Activated naive CD8-positive, alpha-beta T cell (primary cell): ENCODE data around the gene DUSP16.

ENCODE experiments used
- H3K27ac Mint-ChIP-seq: one replicate; pipeline ENCODE4 v1.8.0; 2021; ENCODE audit warnings: mixed read lengths
- H3K27me3 Mint-ChIP-seq: one replicate; pipeline ENCODE4 v1.8.0; 2021; ENCODE audit warnings: mixed read lengths
- H3K36me3 Mint-ChIP-seq: one replicate; pipeline ENCODE4 v1.8.0; 2021; ENCODE audit warnings: mixed read lengths
- H3K4me1 Mint-ChIP-seq: one replicate; pipeline ENCODE4 v1.8.0; 2021; ENCODE audit warnings: low read depth, mixed read lengths
- H3K4me3 Mint-ChIP-seq: one replicate; pipeline ENCODE4 v1.8.0; 2021; ENCODE audit warnings: mild to moderate bottlenecking, mixed read lengths
- H3K9me3 Mint-ChIP-seq: one replicate; pipeline ENCODE4 v1.8.0; 2021; ENCODE audit warnings: low read depth, mixed read lengths

The DUSP16 gene

GRCh38 chr12:12470751-12471306 is 91.8 kb downstream of the DUSP16 start:
- Mint-ChIP-seq H3K4me3 (no peak overlapping the region), H3K9me3 (no peaks in the 10 kb centered on the region), H3K4me1 (peaks cover 62% of the 10 kb centered on the region), H3K27ac (peak overlapping the region; percentile 8), H3K36me3 (peaks cover 35% of the 10 kb centered on the region), H3K27me3 (no peaks in the 10 kb centered on the region)

GRCh38 chr12:12469386-12469785 is 93.3 kb downstream of the DUSP16 start:
- Mint-ChIP-seq H3K4me3 (no peak overlapping the region), H3K27ac (no peak overlapping the region), H3K9me3 (no peaks in the 10 kb centered on the region), H3K27me3 (no peaks in the 10 kb centered on the region), H3K4me1 (peaks cover 62% of the 10 kb centered on the region), H3K36me3 (peaks cover 37% of the 10 kb centered on the region)

- Mint-ChIP-seq H3K36me3 (peaks cover 35% of the 10 kb centered on the region), H3K27me3 (no peaks in the 10 kb centered on the region), H3K4me3 (no peak overlapping the region), H3K27ac (peak overlapping the region; percentile 61), H3K9me3 (no peaks in the 10 kb centered on the region), H3K4me1 (peaks cover 58% of the 10 kb centered on the region)
Observed at GRCh38 chr12:12468575-12468974, 94.1 kb downstream of the DUSP16 start.

- H3K4me1 Mint-ChIP-seq, result peaks cover 60% of the 10 kb centered on the region
Observed at GRCh38 chr12:12467688-12468261, 94.9 kb downstream of the DUSP16 start.

GRCh38 chr12:12467264-12467663 is 95.4 kb downstream of the DUSP16 start:
- Mint-ChIP-seq H3K9me3 (no peaks in the 10 kb centered on the region), H3K36me3 (peaks cover 33% of the 10 kb centered on the region), H3K4me3 (peak overlapping the region; percentile 46), H3K4me1 (peaks cover 60% of the 10 kb centered on the region), H3K27me3 (no peaks in the 10 kb centered on the region), H3K27ac (peak overlapping the region; percentile 61)

More at GRCh38 chr12:12467688-12468261, 94.9 kb downstream of the DUSP16 start:
- H3K36me3 Mint-ChIP-seq, result peaks cover 33% of the 10 kb centered on the region
- H3K27me3 Mint-ChIP-seq, result no peaks in the 10 kb centered on the region
- H3K27ac Mint-ChIP-seq, result peak overlapping the region; percentile 61
- H3K4me3 Mint-ChIP-seq, result peak overlapping the region; percentile 46
- H3K9me3 Mint-ChIP-seq, result no peaks in the 10 kb centered on the region

GRCh38 chr12:12466157-12466556 is 96.5 kb downstream of the DUSP16 start:
- Mint-ChIP-seq H3K27ac (peak overlapping the region; percentile 91), H3K27me3 (no peaks in the 10 kb centered on the region), H3K4me3 (peak overlapping the region; percentile 60), H3K36me3 (peaks cover 34% of the 10 kb centered on the region), H3K4me1 (peaks cover 69% of the 10 kb centered on the region), H3K9me3 (no peaks in the 10 kb centered on the region)

- Mint-ChIP-seq H3K9me3 (no peaks in the 10 kb centered on the region), H3K4me3 (no peak overlapping the region), H3K4me1 (peaks cover 74% of the 10 kb centered on the region), H3K27ac (no peak overlapping the region), H3K27me3 (no peaks in the 10 kb centered on the region), H3K36me3 (peaks cover 33% of the 10 kb centered on the region)
Observed at GRCh38 chr12:12465522-12465921, 97.1 kb downstream of the DUSP16 start.

- H3K4me1 Mint-ChIP-seq, result peaks cover 60% of the 10 kb centered on the region
- H3K36me3 Mint-ChIP-seq, result peaks cover 16% of the 10 kb centered on the region
- no peaks in the 10 kb centered on the region for H3K27me3 Mint-ChIP-seq
- H3K9me3 Mint-ChIP-seq, result no peaks in the 10 kb centered on the region
- H3K27ac Mint-ChIP-seq, result peak overlapping the region; percentile 89
- H3K4me3 Mint-ChIP-seq, result peak overlapping the region; percentile 6
Observed at GRCh38 chr12:12461923-12462315, 100.7 kb downstream of the DUSP16 start.

- H3K4me1 Mint-ChIP-seq, result peaks cover 59% of the 10 kb centered on the region
- H3K36me3 Mint-ChIP-seq, result peaks cover 17% of the 10 kb centered on the region
- H3K27ac Mint-ChIP-seq, result peak overlapping the region; percentile 89
- peak overlapping the region; percentile 48 for H3K4me3 Mint-ChIP-seq
- H3K27me3 Mint-ChIP-seq, result no peaks in the 10 kb centered on the region
- no peaks in the 10 kb centered on the region for H3K9me3 Mint-ChIP-seq
Observed at GRCh38 chr12:12460935-12461922, 101.4 kb downstream of the DUSP16 start.

- no peaks in the 10 kb centered on the region for H3K27me3 Mint-ChIP-seq
- H3K36me3 Mint-ChIP-seq, result peaks cover 16% of the 10 kb centered on the region
- peak overlapping the region; percentile 88 for H3K27ac Mint-ChIP-seq
- H3K9me3 Mint-ChIP-seq, result no peaks in the 10 kb centered on the region
- H3K4me1 Mint-ChIP-seq, result peaks cover 34% of the 10 kb centered on the region
- H3K4me3 Mint-ChIP-seq, result peak overlapping the region; percentile 12
Observed at GRCh38 chr12:12456637-12457036, 106.0 kb downstream of the DUSP16 start.

GRCh38 chr12:12454315-12454714 is 108.3 kb downstream of the DUSP16 start:
- H3K9me3 Mint-ChIP-seq, result no peaks in the 10 kb centered on the region
- no peak overlapping the region for H3K27ac Mint-ChIP-seq
- H3K4me1 Mint-ChIP-seq, result peaks cover 18% of the 10 kb centered on the region
- no peaks in the 10 kb centered on the region for H3K27me3 Mint-ChIP-seq
- H3K36me3 Mint-ChIP-seq, result peaks cover 18% of the 10 kb centered on the region
- H3K4me3 Mint-ChIP-seq, result no peak overlapping the region

- Mint-ChIP-seq H3K27me3 (no peaks in the 10 kb centered on the region), H3K36me3 (peaks cover 19% of the 10 kb centered on the region), H3K9me3 (no peaks in the 10 kb centered on the region), H3K4me3 (no peak overlapping the region), H3K4me1 (peaks cover 18% of the 10 kb centered on the region), H3K27ac (no peak overlapping the region)
Observed at GRCh38 chr12:12453635-12454034, 109.0 kb downstream of the DUSP16 start.

- Mint-ChIP-seq H3K4me3 (no peak overlapping the region), H3K36me3 (peaks cover 16% of the 10 kb centered on the region), H3K9me3 (no peaks in the 10 kb centered on the region), H3K27ac (no peak overlapping the region), H3K27me3 (no peaks in the 10 kb centered on the region), H3K4me1 (peaks cover 16% of the 10 kb centered on the region)
Observed at GRCh38 chr12:12452326-12452902, 110.2 kb downstream of the DUSP16 start.

GRCh38 chr12:12451098-12451497 is 111.6 kb downstream of the DUSP16 start:
- no peak overlapping the region for H3K4me3 Mint-ChIP-seq
- no peak overlapping the region for H3K27ac Mint-ChIP-seq
- H3K4me1 Mint-ChIP-seq, result peaks cover 17% of the 10 kb centered on the region
- H3K9me3 Mint-ChIP-seq, result no peaks in the 10 kb centered on the region
- peaks cover 18% of the 10 kb centered on the region for H3K36me3 Mint-ChIP-seq
- no peaks in the 10 kb centered on the region for H3K27me3 Mint-ChIP-seq

GRCh38 chr12:12450043-12450471 is 112.6 kb downstream of the DUSP16 start:
- Mint-ChIP-seq H3K36me3 (peaks cover 18% of the 10 kb centered on the region), H3K27ac (no peak overlapping the region), H3K4me3 (no peak overlapping the region), H3K9me3 (no peaks in the 10 kb centered on the region), H3K27me3 (no peaks in the 10 kb centered on the region), H3K4me1 (peaks cover 20% of the 10 kb centered on the region)
